HepG2 (cell line): ENCODE results near the gene C14orf93. TPM values are rescaled to one million over a fixed set of nuclear protein-coding genes. Genes with fewer than 3 reads are reported as not detected.
A peak's percentile ranks its signal among the peaks of the same experiment; 100 is the strongest.

Experiments used
- BORCS8-MEF2B ChIP-seq: sonication (generic); formaldehyde crosslinking; IDR thresholded peaks from 2 replicates; pipeline ENCODE4 v1.8.0; 2022; ENCODE audit warnings: mild to moderate bottlenecking, missing genetic modification reagents
- CEBPG ChIP-seq: IDR thresholded peaks from 2 replicates; pipeline ENCODE4 v1.6.1; 2016
- CREB1 ChIP-seq, 2 experiments: fragments of 450-650 bp in 1 of 2; IDR thresholded peaks; 2 replicates each; pipeline ENCODE4 v1.6.1; 2016 to 2017; ENCODE audit warnings: control low read depth in 1 of 2, mild to moderate bottlenecking in 1 of 2, missing compliant biosample characterization in 1 of 2, missing genetic modification characterization in 1 of 2
- HOXA5 ChIP-seq: sonication (generic); formaldehyde crosslinking; IDR thresholded peaks from 2 replicates; pipeline ENCODE4 v1.4.0; 2020; ENCODE audit warnings: missing genetic modification reagents
- RXRB ChIP-seq: IDR thresholded peaks from 2 replicates; pipeline ENCODE4 v1.6.1; 2016; ENCODE audit warnings: borderline replicate concordance, missing genetic modification reagents, missing compliant biosample characterization
- SNAPC4 ChIP-seq: sonication (generic); formaldehyde crosslinking; IDR thresholded peaks from 2 replicates; pipeline ENCODE4 v1.4.0; 2020; ENCODE audit warnings: mild to moderate bottlenecking, missing genetic modification reagents
- ZFP36L1 ChIP-seq: sonication (generic); formaldehyde crosslinking; IDR thresholded peaks from 2 replicates; pipeline ENCODE4 v1.8.0; 2022; ENCODE audit warnings: mild to moderate bottlenecking, missing genetic modification reagents, moderate library complexity
- ZNF318 ChIP-seq: sonication (generic); formaldehyde crosslinking; IDR thresholded peaks from 2 replicates; pipeline ENCODE4 v1.4.0; 2020; ENCODE audit warnings: mild to moderate bottlenecking, missing genetic modification reagents
- ZNF574 ChIP-seq: sonication (generic); formaldehyde crosslinking; IDR thresholded peaks from 2 replicates; pipeline ENCODE4 v1.4.0; 2020; ENCODE audit warnings: missing genetic modification reagents
- ZNF691 ChIP-seq: sonication (generic); formaldehyde crosslinking; IDR thresholded peaks from 2 replicates; pipeline ENCODE4 v1.4.0; 2020; ENCODE audit warnings: missing genetic modification reagents, low read depth, mild to moderate bottlenecking, borderline replicate concordance
- ZNF747 ChIP-seq: sonication (generic); formaldehyde crosslinking; IDR thresholded peaks from 2 replicates; pipeline ENCODE4 v1.8.1; 2023; ENCODE audit warnings: missing genetic modification reagents, mild to moderate bottlenecking, borderline replicate concordance
- polyA plus RNA-seq, 8 experiments: library from polyadenylated mRNA; depleted of rRNA in 3 of 8; stranded (reverse) in 7 of 8; unstranded in 1 of 8; fragments of >200 nt; fragmentation: Illumina TruSeq in 4 of 8; extraction: Trizol in 4 of 8; gene quantifications; 2 replicates each; pipeline versions ENCODE4 v1.2.1 to v1.2.3, GENCODE V29; 2011 to 2016; ENCODE audit warnings: low read depth in 4 of 8, missing spikeins in 1 of 8, mixed read lengths in 1 of 8; ENCODE audit not compliant: insufficient read depth in 1 of 8
- total RNA-seq, 5 experiments: library from RNA; depleted of rRNA; stranded (reverse); fragments of >200 nt; fragmentation: Illumina TruSeq; extraction: Trizol; gene quantifications; 2 replicates each; pipeline ENCODE4 v1.2.3, GENCODE V29; 2016; ENCODE audit warnings: low read depth in 1 of 5

Gene C14orf93
- total and polyA plus RNA-seq, 2 of the 13 experiments (the other 11 are each of a cell fraction or from before 2014, with no cell fraction given) = 11.4 to 22.5 TPM

- no peak for TF ChIP-seq SNAPC4 (CRISPR knock-in tag)
- peak; percentile 87 for TF ChIP-seq CREB1 (IDR thresholded peaks at IDR 0.05)
- no peak for TF ChIP-seq CREB1 (CRISPR knock-in tag; IDR thresholded peaks at IDR 0.05)
- peak; percentile 99 for TF ChIP-seq ZNF691
- peak; percentile 58 for TF ChIP-seq CEBPG (CRISPR knock-in tag)
- TF ChIP-seq ZNF747 (CRISPR knock-in tag) = peak; percentile 72; the same call in 1 of the 2 replicates
- TF ChIP-seq ZNF574 = no peak
- no peak for TF ChIP-seq ZNF318 (CRISPR knock-in tag)
- no peak for TF ChIP-seq HOXA5 (CRISPR knock-in tag)
- TF ChIP-seq BORCS8-MEF2B = no peak
- no peak for TF ChIP-seq ZFP36L1
- TF ChIP-seq RXRB (CRISPR knock-in tag) = peak; percentile 87
These were observed 27.3 kb downstream of the C14orf93 start, which contains the start of gene AJUBA (continued) for GRCh38 chr14:22982477-22983245.
